ENCODE measurements around the gene RGR. TPM values are rescaled to one million over a fixed set of nuclear protein-coding genes. Genes with fewer than 3 reads are reported as not detected.
A peak's percentile ranks its signal among the peaks of the same experiment; 100 is the strongest.

RGR gene, protein sequence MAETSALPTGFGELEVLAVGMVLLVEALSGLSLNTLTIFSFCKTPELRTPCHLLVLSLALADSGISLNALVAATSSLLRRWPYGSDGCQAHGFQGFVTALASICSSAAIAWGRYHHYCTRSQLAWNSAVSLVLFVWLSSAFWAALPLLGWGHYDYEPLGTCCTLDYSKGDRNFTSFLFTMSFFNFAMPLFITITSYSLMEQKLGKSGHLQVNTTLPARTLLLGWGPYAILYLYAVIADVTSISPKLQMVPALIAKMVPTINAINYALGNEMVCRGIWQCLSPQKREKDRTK
- total RNA-seq: not detected

DNA sequence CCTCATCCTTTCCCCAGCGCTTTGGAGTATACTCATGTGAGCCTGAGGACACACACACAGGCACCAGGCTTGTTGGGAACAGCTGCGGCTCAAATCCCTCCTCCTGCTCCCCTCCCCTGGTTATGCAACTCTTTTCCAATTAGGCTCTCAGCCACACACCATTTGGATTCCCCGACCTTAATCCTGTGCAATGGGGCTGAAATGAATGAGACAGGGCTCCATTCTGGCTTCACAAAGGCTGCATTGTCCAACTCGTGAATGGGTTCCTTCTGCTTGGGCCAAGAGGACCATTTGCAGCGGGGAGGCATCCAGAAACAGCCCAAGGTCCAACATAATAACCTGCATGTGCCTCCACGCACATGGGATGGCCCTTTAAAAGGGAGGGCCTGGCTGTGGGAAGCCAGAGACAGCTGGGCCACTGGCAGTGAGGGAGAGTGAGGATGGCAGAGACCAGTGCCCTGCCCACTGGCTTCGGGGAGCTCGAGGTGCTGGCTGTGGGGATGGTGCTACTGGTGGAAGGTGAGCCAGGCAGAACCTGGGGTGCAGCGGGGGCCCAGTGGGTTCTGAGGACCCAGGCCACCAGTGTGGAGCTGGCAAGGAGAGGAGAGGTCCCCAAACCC, at the start of gene RGR:
Gene RGR, plus strand, starts transcription at position 403 of the 620 bp plus-strand sequence. Its CDS starts 38 bp downstream, at position 441.
- H3K36me3 ChIP-seq: no peaks in the 10 kb centered on the region
- H3K4me1 ChIP-seq: no peaks in the 10 kb centered on the region
- TF ChIP-seq, protein P1, sequence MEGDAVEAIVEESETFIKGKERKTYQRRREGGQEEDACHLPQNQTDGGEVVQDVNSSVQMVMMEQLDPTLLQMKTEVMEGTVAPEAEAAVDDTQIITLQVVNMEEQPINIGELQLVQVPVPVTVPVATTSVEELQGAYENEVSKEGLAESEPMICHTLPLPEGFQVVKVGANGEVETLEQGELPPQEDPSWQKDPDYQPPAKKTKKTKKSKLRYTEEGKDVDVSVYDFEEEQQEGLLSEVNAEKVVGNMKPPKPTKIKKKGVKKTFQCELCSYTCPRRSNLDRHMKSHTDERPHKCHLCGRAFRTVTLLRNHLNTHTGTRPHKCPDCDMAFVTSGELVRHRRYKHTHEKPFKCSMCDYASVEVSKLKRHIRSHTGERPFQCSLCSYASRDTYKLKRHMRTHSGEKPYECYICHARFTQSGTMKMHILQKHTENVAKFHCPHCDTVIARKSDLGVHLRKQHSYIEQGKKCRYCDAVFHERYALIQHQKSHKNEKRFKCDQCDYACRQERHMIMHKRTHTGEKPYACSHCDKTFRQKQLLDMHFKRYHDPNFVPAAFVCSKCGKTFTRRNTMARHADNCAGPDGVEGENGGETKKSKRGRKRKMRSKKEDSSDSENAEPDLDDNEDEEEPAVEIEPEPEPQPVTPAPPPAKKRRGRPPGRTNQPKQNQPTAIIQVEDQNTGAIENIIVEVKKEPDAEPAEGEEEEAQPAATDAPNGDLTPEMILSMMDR (IDR thresholded peaks at IDR 0.05): no peak
- no peak within 1 kb of the TSS for H3K9ac ChIP-seq (ENCODE audit: low read depth in 2 of 2, low read length in 2 of 2)
- no peak for DNase-seq
- H3K27me3 ChIP-seq: no peaks in the 10 kb centered on the region
- intact Hi-C loops (cut with DNase I): no loop called here
- no peaks in the 10 kb centered on the region for H3K9me3 ChIP-seq
- no peak within 1 kb of the TSS for H3K27ac ChIP-seq
- H3K4me3 ChIP-seq: no peak within 1 kb of the TSS

DNA sequence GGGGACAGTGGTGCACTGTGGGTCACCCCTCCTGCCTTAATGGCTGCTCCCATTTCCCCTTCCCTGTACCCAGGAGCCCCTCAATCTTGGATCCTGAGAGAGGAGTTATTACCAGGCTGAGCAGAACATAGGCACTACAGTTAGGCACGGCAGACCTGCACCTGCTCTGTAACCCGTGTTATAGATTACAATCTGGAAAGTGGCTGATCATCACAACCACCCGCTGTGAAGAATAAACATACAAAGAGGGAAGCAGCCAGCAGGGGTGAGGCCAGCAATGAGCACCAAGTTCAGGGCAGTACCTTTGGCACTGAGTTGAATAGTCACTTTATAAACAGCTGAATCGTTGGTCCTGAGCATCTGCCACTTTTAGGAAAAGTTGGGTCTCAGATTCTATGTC, 48.8 kb upstream of the RGR start:
- TF ChIP-seq, protein P1 (IDR thresholded peaks at IDR 0.05): no peak
- peaks cover 24% of the 10 kb centered on the region for H3K4me1 ChIP-seq
- H3K27ac ChIP-seq: peak overlapping the region; percentile 77
- peak; percentile 82 for DNase-seq
- H3K9ac ChIP-seq (ENCODE audit: low read depth in 2 of 2, low read length in 2 of 2): peak overlapping the region; percentile 69 to 76
- intact Hi-C loops (cut with DNase I): no loop called here
- H3K27me3 ChIP-seq: no peaks in the 10 kb centered on the region
- H3K9me3 ChIP-seq: no peaks in the 10 kb centered on the region
- no peaks in the 10 kb centered on the region for H3K36me3 ChIP-seq
- H3K4me3 ChIP-seq: no peak overlapping the region

DNA sequence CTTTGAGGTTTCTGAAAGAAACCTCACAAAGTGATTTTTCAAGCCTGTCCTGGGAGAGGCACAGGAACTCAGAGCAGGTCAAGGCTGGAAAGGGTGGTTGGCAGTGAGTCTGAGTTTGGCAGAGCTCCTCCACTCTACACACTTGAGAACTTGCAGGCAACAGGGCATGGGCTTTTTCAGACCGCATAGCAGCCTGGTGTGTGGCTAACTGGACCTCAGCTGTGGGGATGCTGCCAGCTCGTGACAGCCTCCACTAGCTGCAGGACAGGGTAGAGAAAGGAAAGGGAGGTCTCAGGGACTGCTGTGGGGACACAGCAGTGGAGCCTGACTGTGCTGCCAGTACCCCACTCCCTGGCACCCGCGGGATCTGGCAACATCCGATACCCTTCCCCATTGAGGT, 47.9 kb upstream of the RGR start:
- TF ChIP-seq, protein P1 (IDR thresholded peaks at IDR 0.05): no peak
- Histone ChIP-seq H3K9ac (ENCODE audit: low read depth in 2 of 2, low read length in 2 of 2) (peak overlapping the region in 1 of 2 donors; percentile 76), H3K4me1 (peaks cover 30% of the 10 kb centered on the region), H3K27me3 (no peaks in the 10 kb centered on the region), H3K36me3 (no peaks in the 10 kb centered on the region), H3K4me3 (no peak overlapping the region), H3K27ac (peak overlapping the region; percentile 77), H3K9me3 (no peaks in the 10 kb centered on the region)
- no peak for DNase-seq
- intact Hi-C loops (cut with DNase I): no loop called here

DNA sequence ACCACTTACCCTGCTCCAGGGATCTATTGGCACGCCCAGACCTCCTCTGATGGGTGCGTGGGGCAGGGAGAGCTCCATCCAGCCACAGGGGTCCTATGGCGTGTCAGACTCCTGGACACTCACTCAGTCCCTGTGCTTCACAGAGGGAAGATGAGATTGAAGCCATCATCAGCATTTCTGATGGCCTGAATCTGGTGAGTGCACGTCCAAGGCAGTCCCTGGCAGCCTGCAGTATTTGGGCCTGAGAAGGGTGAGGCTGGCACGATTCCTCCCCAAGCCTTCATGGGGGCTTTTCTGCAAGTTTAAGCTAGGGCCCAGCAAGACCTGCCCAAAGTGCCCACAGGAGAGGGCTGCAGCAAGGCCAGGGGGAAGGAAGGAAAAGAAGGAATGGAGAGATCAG, 47.2 kb upstream of the RGR start:
- peak overlapping the region in 1 of 2 donors; percentile 76 for H3K9ac ChIP-seq (ENCODE audit: low read depth in 2 of 2, low read length in 2 of 2)
- peak overlapping the region; percentile 77 for H3K27ac ChIP-seq
- TF ChIP-seq, protein P1 (IDR thresholded peaks at IDR 0.05): no peak
- H3K4me1 ChIP-seq: peaks cover 30% of the 10 kb centered on the region
- no peaks in the 10 kb centered on the region for H3K36me3 ChIP-seq
- no peaks in the 10 kb centered on the region for H3K9me3 ChIP-seq
- H3K27me3 ChIP-seq: no peaks in the 10 kb centered on the region
- H3K4me3 ChIP-seq: no peak overlapping the region
- intact Hi-C loops (cut with DNase I): no loop called here
- DNase-seq: no peak

DNA sequence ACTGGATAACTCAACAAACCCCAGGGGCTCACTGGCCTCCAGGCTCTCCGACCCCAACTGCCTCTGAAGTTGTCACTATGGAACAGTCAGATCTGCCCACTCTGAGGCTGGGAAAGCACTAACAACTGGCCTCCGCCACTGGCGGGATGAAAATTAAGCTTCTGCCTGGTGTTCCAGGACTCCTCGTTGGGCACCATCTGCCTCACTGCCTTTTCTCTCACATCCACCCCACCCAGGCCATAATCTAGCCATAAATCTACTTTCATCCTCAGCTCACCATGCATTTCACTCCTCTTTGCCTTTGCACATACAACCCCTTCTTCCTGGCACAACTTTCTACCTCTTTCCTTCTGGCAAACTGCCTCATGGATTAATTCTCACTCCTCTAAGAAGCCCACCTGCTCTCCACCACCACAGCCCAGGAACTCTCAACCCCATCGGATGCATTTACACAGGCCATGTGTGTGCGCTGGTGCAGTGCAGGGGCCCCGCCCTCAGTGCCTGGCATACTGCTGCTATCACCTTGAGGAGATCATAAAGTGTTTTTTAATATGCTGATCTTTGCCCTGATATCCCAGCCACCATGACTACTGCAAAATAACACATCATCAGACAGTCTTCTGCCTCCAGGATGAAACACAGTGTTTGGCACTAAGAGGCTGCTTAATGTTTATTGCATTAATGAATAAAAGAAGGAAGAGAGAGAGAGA, 46.5 kb upstream of the RGR start:
- TF ChIP-seq, protein P1 (IDR thresholded peaks at IDR 0.05): no peak
- peak; percentile 81 for DNase-seq
- H3K36me3 ChIP-seq: no peaks in the 10 kb centered on the region
- H3K27me3 ChIP-seq: no peaks in the 10 kb centered on the region
- H3K27ac ChIP-seq: peak overlapping the region; percentile 77
- intact Hi-C loops (cut with DNase I): no loop called here
- peak overlapping the region in 1 of 2 donors; percentile 76 for H3K9ac ChIP-seq (ENCODE audit: low read depth in 2 of 2, low read length in 2 of 2)
- peaks cover 30% of the 10 kb centered on the region for H3K4me1 ChIP-seq
- H3K9me3 ChIP-seq: no peaks in the 10 kb centered on the region
- H3K4me3 ChIP-seq: no peak overlapping the region
